ENCODE results near the gene PIK3R1. TPM values are rescaled to one million over a fixed set of nuclear protein-coding genes. Genes with fewer than 3 reads are reported as not detected.

PIK3R1 gene
- total and polyA plus RNA-seq, 2 of the 4 experiments (the other 2 are of a cell fraction) = 2.4 to 9.3 TPM

GRCh38 chr5:68265347-68265746, 49.8 kb downstream of the PIK3R1 start:
- H3K4me1 ChIP-seq (ENCODE audit: control insufficient read depth, insufficient read depth, low read length) = peaks cover 19% of the 10 kb centered on the region
- H3K27me3 ChIP-seq (ENCODE audit: control insufficient read depth, insufficient read depth, low read length) = no peaks in the 10 kb centered on the region
- DNase-seq (no peak), ATAC-seq (ENCODE audit: low read depth) (peak; percentile 19)
- peak overlapping the region; percentile 88; the same call in 1 of the 3 replicates for H2BK15ac ChIP-seq (ENCODE audit: low read depth, low read length)
- H3K23ac ChIP-seq (ENCODE audit: low read depth, low read length) = 0 out of 2 replicates have a peak overlapping the region, but pooled peaks have one; percentile 17
- peak overlapping the region; percentile 12; the same call in 1 of the 2 replicates for H3K4me2 ChIP-seq (ENCODE audit: low read depth, low read length)
- H4K91ac ChIP-seq (ENCODE audit: insufficient read depth, low read depth, low read length) = peak overlapping the region; percentile 60
- H4K20me1 ChIP-seq (ENCODE audit: insufficient read depth, low read length) = no peaks in the 10 kb centered on the region
- dilution Hi-C loops (cut with HindIII; ENCODE audit: low sequenced_read_pairs, unreplicated experiment) = no loop called here
- intact Hi-C loops (cut with micrococcal nuclease) = no loop called here
- WGBS, 2 experiments (ENCODE audit: extremely low coverage in 2 of 2, insufficient read length in 1 of 2) = no CpG with 5 or more reads among the region's 2 CpGs
- no peaks in the 10 kb centered on the region for H3K9me3 ChIP-seq (ENCODE audit: control insufficient read depth, insufficient read depth, low read length)
- POLR2A ChIA-PET (ENCODE audit: unreplicated experiment) = no interaction called here
- no peak overlapping the region for H3K4me3 ChIP-seq (ENCODE audit: insufficient read depth, low read depth, low read length)
- peaks cover 10% of the 10 kb centered on the region for H3K9me1 ChIP-seq (ENCODE audit: insufficient read depth, low read length)
- peak overlapping the region; percentile 61 for H2BK20ac ChIP-seq (ENCODE audit: low read depth, low read length)
- no peaks in the 10 kb centered on the region for H3K36me3 ChIP-seq (ENCODE audit: control insufficient read depth, insufficient read depth, low read length)
- no peak overlapping the region; the same call in 1 of the 2 replicates for H3K56ac ChIP-seq (ENCODE audit: extremely low read depth, insufficient read depth, low read length)
- H3K9ac ChIP-seq (ENCODE audit: low read depth, low read length) = 0 out of 2 replicates have a peak overlapping the region, but pooled peaks have one; percentile 13
- peaks cover 13 to 25% of the 10 kb centered on the region in 2 experiments; a peak in 3 of 4 replicates for H3K79me1 ChIP-seq (ENCODE audit: low read depth in 1 of 2, low read length in 2 of 2)
- no TSS peak for BruUV-seq (replicated peaks)
- in situ Hi-C loops (cut with MboI; ENCODE audit: low sequenced_read_pairs) = loop anchor here (25.0 kb wide), 1 partner anchor 1453 kb away; no protein-coding TSS in a partner anchor
- H2BK5ac ChIP-seq (ENCODE audit: low read depth, low read length, poor library complexity, severe bottlenecking) = peak overlapping the region; percentile 10
- peak overlapping the region; percentile 71 for H2AK9ac ChIP-seq (replicated peaks; ENCODE audit: low read depth, low read length, poor library complexity)
- peak overlapping the region; percentile 84 for H4K5ac ChIP-seq (ENCODE audit: low read depth, low read length)
- no peak overlapping the region for H2AFZ ChIP-seq (replicated peaks; ENCODE audit: low read length, poor library complexity)
- H2AK5ac ChIP-seq (ENCODE audit: low read depth, low read length) = peak overlapping the region; percentile 83
- peak overlapping the region; percentile 86 for H3K4ac ChIP-seq (ENCODE audit: low read depth, low read length)
- TF ChIP-seq FOS (IDR thresholded peaks at IDR 0.05; ENCODE audit: low read depth, low read length) (no peak), CTCF (conservative IDR thresholded peaks at IDR 0.05; ENCODE audit: low read depth, low read length) (no peak), CHD1 (IDR thresholded peaks at IDR 0.05; ENCODE audit: low read depth, low read length) (no peak), MAFK (IDR thresholded peaks at IDR 0.05; ENCODE audit: low read depth, low read length) (no peak), NFE2L2 (IDR thresholded peaks at IDR 0.05; ENCODE audit: low read depth, low read length) (no peak), CEBPB (IDR thresholded peaks at IDR 0.05; ENCODE audit: low read depth, low read length) (no peak), MXI1 (IDR thresholded peaks at IDR 0.05; ENCODE audit: borderline replicate concordance, low read depth, low read length) (no peak), BHLHE40 (IDR thresholded peaks at IDR 0.05; ENCODE audit: low read depth, low read length) (no peak), RCOR1 (IDR thresholded peaks at IDR 0.05; ENCODE audit: insufficient replicate concordance, low read length) (no peak), MAZ (IDR thresholded peaks at IDR 0.05; ENCODE audit: borderline replicate concordance, low read depth, low read length) (no peak)
- peak overlapping the region; percentile 90 for H2BK120ac ChIP-seq (ENCODE audit: low read depth, low read length)
- peak overlapping the region; percentile 48; the same call in 1 of the 2 replicates for H3K27ac ChIP-seq (ENCODE audit: insufficient read depth, low read length)
- CTCF ChIA-PET = no interaction called here
- H4K8ac ChIP-seq (ENCODE audit: low read depth in 2 of 2, low read length in 2 of 2) = peak overlapping the region; percentile 31 to 79; a peak in 3 of 4 replicates
- H3K14ac ChIP-seq (replicated peaks; ENCODE audit: low read depth, low read length) = 0 out of 2 replicates have a peak overlapping the region, but pooled peaks have one; percentile 78
- peak overlapping the region; percentile 51 for H3K18ac ChIP-seq (ENCODE audit: low read depth, low read length)
